Stimulated activated CD8-positive, alpha-beta memory T cell treated with anti-CD3 and anti-CD28 coated beads, Interleukin-12 subunit alpha, Interleukin-12 subunit beta, amount 100 ng/mL, for 1 hour (primary cell): Measurements from ENCODE around the gene DNAJC16.

Experiments
- DNase-seq: peaks from one replicate; pipeline ENCODE4 v3.0.0-alpha.2; 2020; ENCODE audit warnings: low read depth

The DNAJC16 gene

GRCh38 chr1:15620902-15621682 is 94.4 kb downstream of the DNAJC16 start:
- no peak for DNase-seq

- DNase-seq = no peak
Observed at GRCh38 chr1:15621975-15622374, 95.3 kb downstream of the DNAJC16 start.

- no peak for DNase-seq
Observed at GRCh38 chr1:15622712-15623373, 96.2 kb downstream of the DNAJC16 start.

GRCh38 chr1:15623435-15623834 is 96.8 kb downstream of the DNAJC16 start:
- DNase-seq = no peak

- DNase-seq = no peak
Observed at GRCh38 chr1:15624133-15624714, 97.6 kb downstream of the DNAJC16 start.

GRCh38 chr1:15625056-15625917 is 98.6 kb downstream of the DNAJC16 start:
- no peak for DNase-seq
